GM13976 (cell line): ENCODE data around the gene TTLL6.

Source experiments
- DNase-seq: peaks from one replicate; pipeline ENCODE4 v3.0.0; 2012; ENCODE audit warnings: low spot score
- in situ Hi-C: fragments of 300-500 bp; cut with MboI; formaldehyde crosslinking; loops from one replicate; pipeline ENCODE4 v1.12.0; 2022; ENCODE audit warnings: low sequenced_read_pairs, mixed read lengths, inconsistent platforms; ENCODE audit not compliant: unreplicated experiment
- TF ChIP-seq, protein P1 (sequence below): IDR thresholded peaks from 2 replicates; pipeline ENCODE4 v1.5.1; 2012; ENCODE audit warnings: borderline replicate concordance, mild to moderate bottlenecking; ENCODE audit not compliant: insufficient read depth; ENCODE audit errors: extremely low read depth, missing control alignments, control extremely low read depth

The TTLL6 gene

GRCh38 chr17:48740537-48740936, 76.5 kb downstream of the TTLL6 start:
- no peak for DNase-seq
- in situ Hi-C loops: no loop called here
- TF ChIP-seq, protein P1, sequence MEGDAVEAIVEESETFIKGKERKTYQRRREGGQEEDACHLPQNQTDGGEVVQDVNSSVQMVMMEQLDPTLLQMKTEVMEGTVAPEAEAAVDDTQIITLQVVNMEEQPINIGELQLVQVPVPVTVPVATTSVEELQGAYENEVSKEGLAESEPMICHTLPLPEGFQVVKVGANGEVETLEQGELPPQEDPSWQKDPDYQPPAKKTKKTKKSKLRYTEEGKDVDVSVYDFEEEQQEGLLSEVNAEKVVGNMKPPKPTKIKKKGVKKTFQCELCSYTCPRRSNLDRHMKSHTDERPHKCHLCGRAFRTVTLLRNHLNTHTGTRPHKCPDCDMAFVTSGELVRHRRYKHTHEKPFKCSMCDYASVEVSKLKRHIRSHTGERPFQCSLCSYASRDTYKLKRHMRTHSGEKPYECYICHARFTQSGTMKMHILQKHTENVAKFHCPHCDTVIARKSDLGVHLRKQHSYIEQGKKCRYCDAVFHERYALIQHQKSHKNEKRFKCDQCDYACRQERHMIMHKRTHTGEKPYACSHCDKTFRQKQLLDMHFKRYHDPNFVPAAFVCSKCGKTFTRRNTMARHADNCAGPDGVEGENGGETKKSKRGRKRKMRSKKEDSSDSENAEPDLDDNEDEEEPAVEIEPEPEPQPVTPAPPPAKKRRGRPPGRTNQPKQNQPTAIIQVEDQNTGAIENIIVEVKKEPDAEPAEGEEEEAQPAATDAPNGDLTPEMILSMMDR: no peak

DNA sequence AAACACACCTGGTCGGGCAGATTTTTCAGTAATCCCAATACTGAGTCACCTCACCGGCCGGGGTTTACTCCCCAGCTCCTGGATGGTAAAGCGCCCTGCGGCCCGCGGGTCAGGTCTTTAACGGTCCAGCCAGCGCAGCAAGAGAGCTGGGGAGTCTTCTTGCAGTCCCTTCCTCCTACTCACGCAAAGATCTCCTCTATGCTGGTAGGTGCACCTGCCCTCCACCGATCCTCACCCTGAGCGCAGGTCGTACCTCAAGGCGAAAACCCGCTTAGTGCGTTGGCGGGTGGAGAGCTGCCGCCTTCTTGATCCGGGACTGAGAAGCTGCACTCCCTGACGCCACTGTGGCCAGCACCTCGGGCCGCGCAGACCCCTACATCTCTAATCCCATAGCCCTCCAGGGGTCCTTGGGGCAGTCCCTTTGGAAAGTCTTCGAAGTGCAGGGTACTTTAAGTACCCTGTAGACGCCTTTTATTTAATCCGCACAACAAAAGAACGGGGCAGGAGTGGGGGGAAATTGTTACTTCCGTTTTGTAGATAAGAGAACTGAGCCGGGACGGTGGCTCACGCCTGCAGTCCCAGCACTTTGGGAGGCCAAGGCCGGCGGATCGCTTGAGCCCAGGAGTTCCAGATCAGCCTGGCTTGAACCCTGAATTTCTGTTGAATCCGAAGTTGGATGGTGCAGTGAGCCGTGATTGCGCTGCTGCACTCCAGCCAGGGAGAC, 78.1 kb downstream of the TTLL6 start:
- TF ChIP-seq, protein P1: no peak
- DNase-seq: no peak
- in situ Hi-C loops: no loop called here

- TF ChIP-seq, protein P1: no peak
- in situ Hi-C loops: no loop called here
- no peak for DNase-seq
These were observed 78.6 kb downstream of the TTLL6 start for GRCh38 chr17:48738424-48738802.

DNA sequence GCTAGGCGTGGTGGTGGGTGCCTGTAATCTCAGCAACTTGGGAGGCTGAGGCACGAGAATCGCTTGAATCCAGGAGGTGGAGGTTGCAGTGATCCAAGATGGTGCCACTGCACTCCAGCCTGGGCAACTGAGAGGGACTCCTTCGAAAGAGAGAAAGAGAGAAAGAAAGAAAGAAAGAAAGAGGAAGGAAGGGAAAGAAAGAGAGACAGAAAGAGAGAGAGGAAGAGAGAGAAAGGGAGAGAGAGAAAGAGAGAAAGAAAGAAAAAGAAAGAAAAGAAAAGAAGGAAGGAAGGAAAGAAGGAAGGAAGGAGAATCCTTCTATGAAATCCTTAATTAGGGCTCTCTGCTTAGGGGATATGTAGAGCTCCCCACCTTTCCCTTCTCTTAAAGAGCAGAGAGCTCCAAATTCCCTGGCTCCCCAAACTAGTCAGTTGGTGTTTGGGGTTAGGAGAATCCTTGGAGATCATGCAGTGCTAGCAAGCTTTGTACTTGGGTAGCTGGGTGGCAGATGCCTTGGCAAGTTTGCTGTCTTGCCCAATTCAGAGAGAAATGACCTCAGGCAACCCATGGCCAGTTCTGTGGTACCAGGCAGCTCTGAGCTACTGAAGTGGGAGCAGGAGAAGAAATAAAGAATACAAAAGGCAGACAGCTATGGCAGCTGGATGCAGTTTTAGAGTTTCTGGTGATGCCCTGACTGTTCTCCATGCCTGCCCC, 79.5 kb downstream of the TTLL6 start:
- in situ Hi-C loops: no loop called here
- DNase-seq: no peak
- TF ChIP-seq, protein P1: no peak

GRCh38 chr17:48735062-48735351, 82.0 kb downstream of the TTLL6 start:
- TF ChIP-seq, protein P1: no peak
- no peak for DNase-seq
- in situ Hi-C loops: no loop called here

DNA sequence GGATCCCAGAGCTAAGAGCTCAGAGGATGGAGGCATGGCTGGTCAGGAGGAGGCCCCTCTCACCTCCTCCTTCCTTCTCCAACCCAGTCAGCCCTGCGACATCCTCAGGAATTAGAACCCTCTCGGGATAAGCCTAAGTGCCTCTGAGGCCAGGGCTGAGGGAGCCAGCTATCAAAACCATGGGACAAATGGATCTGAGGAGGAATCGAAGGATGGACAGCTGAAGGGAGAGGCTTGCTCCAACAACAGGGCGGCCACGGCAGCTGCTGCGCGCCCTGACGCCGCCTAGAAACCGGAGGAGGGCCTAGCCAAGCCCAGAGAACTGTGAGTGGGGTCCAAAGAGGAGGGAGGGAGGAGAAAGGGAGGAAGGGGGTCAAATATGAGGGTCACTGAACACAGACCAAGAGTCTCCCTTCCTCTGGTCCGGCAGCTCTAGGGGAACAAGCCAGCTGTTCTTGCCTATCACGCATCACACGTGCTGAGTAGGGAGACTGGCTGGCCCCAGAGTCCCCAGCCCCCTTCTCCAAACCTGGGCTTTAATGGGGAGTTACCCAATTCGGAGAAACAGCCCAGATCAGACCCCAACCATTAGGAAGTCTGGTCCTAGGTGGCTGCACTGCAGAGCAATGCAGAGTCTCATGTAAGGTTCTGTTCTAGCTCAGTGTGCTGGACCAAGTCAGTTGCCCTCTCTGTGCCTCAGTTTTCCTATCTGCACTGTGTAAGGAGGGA, 82.5 kb downstream of the TTLL6 start:
- TF ChIP-seq, protein P1: no peak

More for the DNA sequence above, 82.5 kb downstream of the TTLL6 start:
- DNase-seq: no peak
- in situ Hi-C loops: no loop called here
